Heart left ventricle (tissue), 16 donors: Measurements from ENCODE around the gene BRD1. TPM values are rescaled to one million over a fixed set of nuclear protein-coding genes. Genes with fewer than 3 reads are reported as not detected.
A peak's percentile ranks its signal among the peaks of the same experiment; 100 is the strongest.

ENCODE experiments used
- ATAC-seq, 4 donors: fragments of 200-7000 bp; cut with Tn5 transposase; one replicate each; pipeline ENCODE4 v1.9.1; 2020 to 2022; ENCODE audit warnings: moderate library complexity in 4 of 4, mild to moderate bottlenecking in 3 of 4, moderate number of reproducible peaks in 1 of 4
- DNase-seq, 5 donors: peaks; one replicate each; pipeline ENCODE4 v3.0.0-alpha.2; 2020
- H3K27ac ChIP-seq, 12 donors: fragments of 200-600 bp; sonication (generic) in 4 of 12; one replicate each; pipeline versions ENCODE4 v1.5.0 to v1.8.0; 2016 to 2022; ENCODE audit warnings: mild to moderate bottlenecking in 2 of 12
- H3K27me3 ChIP-seq, 9 donors: fragments of 200-600 bp; sonication (generic) in 2 of 9; one replicate each; pipeline versions ENCODE4 v1.5.1 to v1.8.0; 2016 to 2022; ENCODE audit warnings: mild to moderate bottlenecking in 3 of 9
- H3K36me3 ChIP-seq, 9 donors: fragments of 200-600 bp; sonication (generic) in 2 of 9; one replicate each; pipeline versions ENCODE4 v1.5.0 to v1.8.0; 2018 to 2022; ENCODE audit warnings: mild to moderate bottlenecking in 2 of 9
- H3K4me1 ChIP-seq, 12 donors: fragments of 200-600 bp; sonication (generic) in 4 of 12; one replicate each; pipeline versions ENCODE4 v1.5.0 to v1.8.0; 2016 to 2022; ENCODE audit warnings: mild to moderate bottlenecking in 3 of 12
- H3K4me3 ChIP-seq, 12 donors: fragments of 200-600 bp; sonication (generic) in 4 of 12; one replicate each; pipeline versions ENCODE4 v1.5.0 to v1.8.0; 2017 to 2022; ENCODE audit warnings: mild to moderate bottlenecking in 9 of 12, moderate library complexity in 4 of 12
- H3K9me3 ChIP-seq, 12 donors: fragments of 200-600 bp; sonication (generic) in 4 of 12; one replicate each; pipeline versions ENCODE4 v1.5.0 to v1.8.0; 2016 to 2022; ENCODE audit warnings: mild to moderate bottlenecking in 1 of 12
- CTCF ChIP-seq, 12 donors: fragments of 200-600 bp; sonication (generic) in 4 of 12; IDR thresholded peaks; one replicate each; pipeline versions ENCODE4 v1.5.0 to v1.8.0; 2018 to 2022; ENCODE audit warnings: antibody characterized with exemption in 12 of 12, mild to moderate bottlenecking in 5 of 12
- POLR2A ChIP-seq, 2 donors: fragments of 450-650 bp; IDR thresholded peaks; one replicate each; pipeline ENCODE4 v1.6.1; 2017; ENCODE audit warnings: antibody characterized with exemption in 2 of 2, mild to moderate bottlenecking in 2 of 2, moderate library complexity in 2 of 2
- WGBS, 4 donors: extraction: QIAGEN DNeasy Blood & Tissue Kit in 2 of 4; methylation state at CpG; one replicate each; pipeline versions ENCODE4 v1.1.5 to v1.1.7; 2013 to 2018; 5-methylcytosine and 5-hydroxymethylcytosine counted together
- intact Hi-C, 10 donors: fragments of 100-400 bp; cut with DNase I; formaldehyde crosslinking; loops; one replicate each; pipeline versions ENCODE4 v1.11.1 to v1.14.2; 2022
- polyA plus RNA-seq, 2 donors: library from polyadenylated mRNA; stranded (reverse); fragments of 200-250 nt; gene quantifications; one replicate each; pipeline ENCODE4 v1.2.3, GENCODE V29; 2013
- total RNA-seq, 9 donors: library from RNA; depleted of rRNA in 2 of 9; stranded (reverse); fragments of >200 nt in 2 of 9; fragmentation: NEBNext Ultra II Directional in 3 of 9; extraction: Animal tissue kit (Norgen Biotek cat#: 25700) in 3 of 9; gene quantifications; one replicate each; pipeline versions ENCODE4 v1.1.0 to v1.2.4, GENCODE V29; 2016 to 2023
- donor health status: ischemic (EF 13 %, LVEDD 7.1; RV severe dilation, severe dysfunction).
- donor health status: healthy with polysubstance abuse.
- donor health status: DM: no; HTN: yes; CAD: no.
- donor health status: DM: no; HTN: no; CAD: no.
- donor health status: ischemic (EF 25% LVEDD 6.9; RV normal size, moderate dysfunction).
- donor health status: ischemic (EF 25% LVEDD 5.7; RV mildly dilated, moderate dysfunction).
- donor health status: healthy.
- donor health status: DM: yes; HTN: yes; CAD: no.
- donor health status: ischemic (EF 35%, LVEDD 5.7; RV mildly dilated, moderate dysfunction).
- donor health status: nonischemic (EF 11% LVEDD 7.7; RV severe dilation, severe dysfunction).
- donor health status: DM: yes; HTN: yes; CAD: no.
- donor health status: PGD.
- donor health status: ischemic (EF 29% LVEDD 5.4; RV normal size, mild dysfunction).
- donor health status: nonischemic (EF 23%, LVEDD 6.1; RV moderate dilation, normal function).

Gene BRD1
- total and polyA plus RNA-seq, 11 donors, result 12.0 to 27.0 (median 17.2) TPM

GRCh38 chr22:49850959-49851802 lies 23.5 kb upstream of the BRD1 start:
- ATAC-seq (no peak), DNase-seq (no peak)
- intact Hi-C loops, result loop anchor here in 3 of 10 donors (5.0 to 10.0 kb wide), 3 partner anchors 56 to 66 kb away; partner anchors contain the start of genes ALG12 (in 2 of the 3) and CRELD2 (in 2 of the 3)
- Histone ChIP-seq H3K27me3 (peaks cover 23 to 38% (median 27%) of the 10 kb centered on the region in 9 donors), H3K4me1 (peaks cover 8 to 49% (median 30%) of the 10 kb centered on the region in 12 donors), H3K36me3 (no peaks in the 10 kb centered on the region), H3K4me3 (no peak overlapping the region), H3K27ac (no peak overlapping the region), H3K9me3 (no peaks in the 10 kb centered on the region)
- TF ChIP-seq POLR2A (IDR thresholded peaks at IDR 0.05), result no peak
- TF ChIP-seq CTCF (IDR thresholded peaks at IDR 0.05), result no peak
- WGBS, 4 donors, result 82 to 87% (median 85%) methylated on average over 10 of the region's 10 CpGs

GRCh38 chr22:49850021-49850911 lies 22.6 kb upstream of the BRD1 start:
- Histone ChIP-seq H3K4me1 (peaks cover 8 to 39% (median 26%) of the 10 kb centered on the region in 12 donors), H3K9me3 (no peaks in the 10 kb centered on the region), H3K27me3 (peaks cover 23 to 38% (median 27%) of the 10 kb centered on the region in 9 donors), H3K36me3 (no peaks in the 10 kb centered on the region), H3K27ac (no peak overlapping the region), H3K4me3 (peak overlapping the region in 7 of 12 donors; percentile 32 to 70 (median 54))
- DNase-seq, result no peak
- no peak for ATAC-seq
- intact Hi-C loops, result loop anchor here in 3 of 10 donors (5.0 to 10.0 kb wide), 3 partner anchors 55 to 67 kb away; partner anchors contain the start of genes ALG12 (in 2 of the 3) and CRELD2 (in 2 of the 3)
- WGBS, 4 donors, result 49 to 58% (median 51%) methylated on average over 17 to 31 of the region's 31 CpGs
- TF ChIP-seq CTCF (IDR thresholded peaks at IDR 0.05) (no peak), POLR2A (IDR thresholded peaks at IDR 0.05) (no peak)

- peaks cover 23 to 38% (median 27%) of the 10 kb centered on the region in 9 donors for H3K27me3 ChIP-seq
- intact Hi-C loops, result loop anchor here in 3 of 10 donors (5.0 to 10.0 kb wide), 3 partner anchors 55 to 68 kb away; partner anchors contain the start of genes ALG12 (in 2 of the 3) and CRELD2 (in 2 of the 3)
- DNase-seq (no peak), ATAC-seq (no peak)
- 0 to 3% (median 2%) methylated on average over 5 to 89 of the region's 89 CpGs for WGBS, 4 donors
- H3K36me3 ChIP-seq, result no peaks in the 10 kb centered on the region
- TF ChIP-seq POLR2A (IDR thresholded peaks at IDR 0.05) (no peak), CTCF (IDR thresholded peaks at IDR 0.05) (no peak)
- peak overlapping the region; percentile 24 to 70 (median 52) for H3K4me3 ChIP-seq
- H3K27ac ChIP-seq, result no peak overlapping the region
- H3K4me1 ChIP-seq, result peaks cover 8 to 31% (median 20%) of the 10 kb centered on the region in 12 donors
- no peaks in the 10 kb centered on the region for H3K9me3 ChIP-seq
Measured at GRCh38 chr22:49849161-49850020, 21.7 kb upstream of the BRD1 start.
